ENCODE data around the gene TRMT2A.
A peak's percentile ranks its signal among the peaks of the same experiment; 100 is the strongest.

The TRMT2A gene

GRCh38 chr22:20150381-20151275 lies 33.6 kb upstream of the TRMT2A start, which contains the start of gene CCDC188:
TSS of gene CCDC188 (minus strand) at chr22:20151055. CDS start at chr22:20150986, 69 bp downstream.
- H3K4me3 Mint-ChIP-seq: no peak within 1 kb of the TSS
- no peaks in the 10 kb centered on the region for H3K36me3 Mint-ChIP-seq (ENCODE audit: low read depth)
- no peak within 1 kb of the TSS for H3K27ac Mint-ChIP-seq
- no peak for TF ChIP-seq CTCF (IDR thresholded peaks at IDR 0.05; ENCODE audit: unreplicated experiment in 3 of 3)
- no peaks in the 10 kb centered on the region for H3K9me3 Mint-ChIP-seq
- H3K27me3 Mint-ChIP-seq (ENCODE audit: low read depth): no peaks in the 10 kb centered on the region
- H3K4me1 Mint-ChIP-seq: peaks cover 5% of the 10 kb centered on the region

DNA sequence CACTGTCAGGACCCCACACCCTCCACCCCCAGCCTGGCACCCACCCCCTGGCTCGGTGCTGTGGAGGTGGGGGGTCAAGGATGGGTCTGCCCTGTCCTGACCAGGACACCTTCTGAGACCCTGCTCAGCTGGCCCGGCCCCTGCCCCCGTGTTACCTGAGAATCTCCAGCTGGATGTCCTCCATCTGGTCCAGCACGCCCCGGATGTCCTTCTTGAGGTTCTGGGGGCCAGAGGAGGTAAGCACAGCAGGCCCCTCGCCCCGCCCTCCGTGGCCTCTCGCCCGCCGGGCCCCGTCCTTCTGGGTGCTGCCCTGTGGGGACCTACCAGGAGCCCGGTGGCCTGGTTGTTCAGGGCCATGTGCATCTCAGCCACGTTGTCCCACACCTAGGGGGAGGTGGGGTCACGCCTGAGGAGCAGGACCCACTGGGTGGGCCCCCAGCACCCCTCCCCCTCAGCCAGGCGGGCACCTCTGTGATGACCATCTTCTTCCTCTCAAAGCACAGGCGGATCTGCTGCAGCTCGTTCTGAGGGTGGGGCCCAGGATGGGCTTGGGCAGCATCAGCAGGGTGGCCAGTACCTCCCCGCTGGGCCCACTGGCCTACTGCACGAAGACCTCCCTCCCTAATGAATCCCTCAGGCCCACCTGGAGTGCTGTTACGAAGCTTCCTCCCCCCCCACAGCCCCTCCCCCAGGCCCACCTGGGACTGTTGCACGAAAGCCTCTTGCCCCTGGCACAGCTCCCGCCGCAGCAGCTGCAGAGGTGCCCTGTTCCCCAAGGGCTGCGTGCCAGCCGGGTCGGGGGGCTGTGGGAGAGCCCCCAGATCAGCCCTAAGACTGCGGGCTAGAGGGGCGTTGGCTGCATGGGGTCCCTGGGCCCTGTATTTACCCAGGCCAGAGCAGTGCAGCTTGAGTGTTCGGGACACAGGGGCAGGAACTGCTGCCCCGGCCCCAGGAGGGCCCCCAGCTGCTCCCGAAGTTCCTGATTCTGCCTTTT lies 32.5 kb upstream of the TRMT2A start:
- peaks cover 5% of the 10 kb centered on the region for H3K4me1 Mint-ChIP-seq
- H3K9me3 Mint-ChIP-seq: no peaks in the 10 kb centered on the region
- H3K4me3 Mint-ChIP-seq: no peak overlapping the region
- no peak for TF ChIP-seq CTCF (IDR thresholded peaks at IDR 0.05; ENCODE audit: unreplicated experiment in 3 of 3)
- no peaks in the 10 kb centered on the region for H3K27me3 Mint-ChIP-seq (ENCODE audit: low read depth)
- H3K36me3 Mint-ChIP-seq (ENCODE audit: low read depth): no peaks in the 10 kb centered on the region
- H3K27ac Mint-ChIP-seq: no peak overlapping the region

DNA sequence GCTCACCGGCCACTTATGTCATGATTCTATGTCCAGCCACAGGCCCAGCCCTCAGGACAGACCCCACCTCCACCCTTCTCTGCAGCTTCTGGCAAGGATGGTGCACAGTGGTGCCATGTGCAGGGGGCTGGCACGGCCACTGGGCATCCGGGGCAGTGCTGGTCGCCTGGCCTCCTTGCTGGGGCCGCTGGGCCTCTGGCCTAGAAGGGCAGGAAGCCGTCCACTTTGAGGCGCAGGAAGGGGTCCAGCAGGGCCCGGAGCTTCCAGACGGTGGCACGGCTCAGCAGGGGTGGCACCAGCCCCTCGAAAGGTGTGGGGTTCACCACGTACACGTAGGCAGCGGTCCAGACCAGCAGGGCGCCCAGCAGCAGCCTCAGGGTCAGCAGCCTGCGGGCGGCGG lies 31.4 kb upstream of the TRMT2A start:
- Mint-ChIP-seq H3K9me3 (no peaks in the 10 kb centered on the region), H3K27ac (no peak overlapping the region), H3K27me3 (ENCODE audit: low read depth) (no peaks in the 10 kb centered on the region), H3K4me1 (peaks cover 5% of the 10 kb centered on the region), H3K36me3 (ENCODE audit: low read depth) (no peaks in the 10 kb centered on the region), H3K4me3 (no peak overlapping the region)
- TF ChIP-seq CTCF (IDR thresholded peaks at IDR 0.05; ENCODE audit: unreplicated experiment in 3 of 3): no peak

DNA sequence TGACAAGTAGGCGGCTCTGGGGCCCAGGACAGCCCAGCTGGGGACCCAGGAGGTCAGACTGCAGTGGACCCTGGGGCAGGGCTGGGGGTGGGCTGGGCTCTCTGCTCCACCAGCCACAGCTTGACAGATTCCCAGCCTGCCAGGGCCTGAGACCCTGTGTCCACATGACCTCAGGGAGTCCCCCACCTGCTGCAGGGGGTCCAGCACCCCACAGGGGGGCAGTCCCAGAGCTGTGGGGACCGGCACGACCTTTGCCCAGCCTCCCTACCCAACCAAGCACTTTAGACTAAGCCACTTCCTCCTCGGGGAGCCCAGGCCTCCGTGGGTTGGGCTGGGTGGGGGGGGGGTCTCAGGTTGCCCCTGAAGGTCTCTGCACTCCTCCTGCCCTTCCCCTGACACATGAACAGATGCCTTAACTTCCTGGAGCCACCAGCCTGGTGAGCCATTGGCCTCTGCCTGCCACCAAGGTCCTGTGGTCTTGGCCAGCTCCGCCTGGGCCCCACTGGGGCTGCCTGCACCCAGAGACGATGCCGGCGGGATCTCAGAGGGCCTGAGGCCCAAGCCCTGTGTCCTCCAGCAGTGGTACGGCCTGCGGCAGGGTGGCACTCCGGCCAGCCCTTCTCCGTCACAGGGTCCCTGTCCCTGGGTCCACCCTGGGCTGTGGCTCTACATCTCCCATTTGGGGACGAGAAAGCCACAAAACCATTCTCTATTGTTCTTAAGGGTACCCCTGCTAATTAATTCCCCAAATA lies 30.4 kb upstream of the TRMT2A start:
- Mint-ChIP-seq H3K9me3 (no peaks in the 10 kb centered on the region), H3K27me3 (ENCODE audit: low read depth) (no peaks in the 10 kb centered on the region), H3K27ac (no peak overlapping the region), H3K4me1 (peaks cover 5% of the 10 kb centered on the region), H3K36me3 (ENCODE audit: low read depth) (no peaks in the 10 kb centered on the region), H3K4me3 (no peak overlapping the region)
- no peak for TF ChIP-seq CTCF (IDR thresholded peaks at IDR 0.05; ENCODE audit: unreplicated experiment in 3 of 3)

DNA sequence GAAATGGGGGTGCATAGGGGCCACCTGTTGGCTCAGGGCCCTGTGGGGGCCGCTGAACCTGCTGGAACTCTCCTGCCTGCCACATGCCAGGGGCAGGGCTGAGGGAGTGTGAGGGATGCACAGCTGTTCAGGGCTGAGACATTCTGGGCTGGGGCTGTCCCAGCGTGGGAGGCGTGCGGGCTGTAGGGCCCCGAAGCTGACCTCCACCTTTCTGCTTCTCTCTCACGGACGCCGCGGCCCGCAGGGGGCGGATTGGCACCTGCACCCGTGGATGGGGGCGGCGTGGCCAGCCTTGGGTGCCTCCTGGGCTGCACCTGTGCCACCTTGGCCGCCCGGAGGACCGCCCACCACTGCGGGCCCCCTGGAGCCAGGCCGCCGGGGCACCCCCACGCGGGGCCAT lies 29.8 kb upstream of the TRMT2A start:
- Mint-ChIP-seq H3K4me3 (no peak overlapping the region), H3K27me3 (ENCODE audit: low read depth) (no peaks in the 10 kb centered on the region), H3K4me1 (peaks cover 5% of the 10 kb centered on the region), H3K9me3 (no peaks in the 10 kb centered on the region), H3K36me3 (ENCODE audit: low read depth) (no peaks in the 10 kb centered on the region), H3K27ac (peak overlapping the region in 1 of 3 experiments; percentile 56)
- TF ChIP-seq CTCF (IDR thresholded peaks at IDR 0.05; ENCODE audit: unreplicated experiment in 3 of 3): no peak

All from nephron (organoid).